ENCODE data around the gene SMIM36. TPM values are rescaled to one million over a fixed set of nuclear protein-coding genes. Genes with fewer than 3 reads are reported as not detected.

Gene SMIM36
- total and polyA plus RNA-seq, 2 of the 8 experiments (the other 6 are each of a cell fraction or from before 2014, with no cell fraction given): not detected

- TF ChIP-seq POU5F1 (IDR thresholded peaks at IDR 0.05; ENCODE audit: low read depth, low read length) (no peak), CBX5 (IDR thresholded peaks at IDR 0.05; ENCODE audit: low read depth, low read length) (no peak), JUN (IDR thresholded peaks at IDR 0.05; ENCODE audit: low read depth, low read length) (no peak), POLR2A (IDR thresholded peaks at IDR 0.05; ENCODE audit: control extremely low read depth in 1 of 2, low read depth in 2 of 2, low read length in 2 of 2) (no peak), GABPA (IDR thresholded peaks at IDR 0.05; ENCODE audit: borderline replicate concordance, insufficient read depth, low read length) (no peak)
These were observed 60.0 kb downstream of the SMIM36 start (continued) for GRCh38 chr17:55451203-55451641.

Data from H1 (cell line).